GM18505 (cell line): Measurements from ENCODE around the gene VARS2.
"Not testable (repeated sequence)": the region's sequence is repeated elsewhere in the genome, so short reads cannot be mapped to it uniquely, and the experiment has no call there.

Experiments used
- ATAC-seq: cut with Tn5 transposase; IDR thresholded peaks from one replicate; pipeline ENCODE4 v1.9.1; 2021; ENCODE audit not compliant: unreplicated experiment
- POLR2A ChIP-seq: IDR thresholded peaks from 4 replicates; pipeline ENCODE4 v1.6.1; 2011; ENCODE audit warnings: borderline replicate concordance; ENCODE audit not compliant: insufficient read depth, insufficient read length; ENCODE audit errors: extremely low read depth

The VARS2 gene

DNA sequence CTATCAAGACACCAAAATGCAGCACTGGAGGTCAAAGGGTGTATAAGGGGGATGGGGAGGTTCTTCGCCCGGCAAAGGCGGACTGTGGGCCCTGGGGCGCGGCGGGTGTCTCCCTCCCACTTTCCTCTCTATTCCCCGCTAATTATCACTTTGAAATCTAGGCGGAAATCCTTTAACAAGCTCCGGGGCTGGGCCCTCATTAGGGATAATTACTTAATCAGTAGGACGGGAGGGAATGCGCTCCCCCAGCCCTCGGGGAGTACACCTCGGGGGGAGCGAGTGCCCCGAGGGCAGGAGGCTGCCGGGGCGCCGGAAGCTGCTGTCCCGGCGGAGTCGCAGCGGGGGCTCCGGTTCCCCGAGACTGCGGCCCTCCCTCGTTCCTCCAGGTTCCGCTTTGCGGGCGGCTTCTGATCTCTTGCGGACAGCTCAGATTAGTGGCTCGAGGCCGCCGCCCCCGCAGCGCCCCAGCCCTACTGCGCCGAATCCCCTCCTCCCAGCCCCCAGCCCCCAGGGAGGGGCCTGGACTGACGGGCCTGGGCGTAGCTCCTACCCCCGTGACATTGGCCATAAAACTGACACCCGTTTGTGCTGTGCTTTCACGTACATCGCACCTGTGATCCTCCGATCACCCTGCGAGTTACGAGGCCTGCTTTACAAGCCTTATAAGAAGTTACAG lies 41.5 kb downstream of the VARS2 start:
- peak; percentile 65 for TF ChIP-seq POLR2A
- peak; percentile 86 for ATAC-seq

DNA sequence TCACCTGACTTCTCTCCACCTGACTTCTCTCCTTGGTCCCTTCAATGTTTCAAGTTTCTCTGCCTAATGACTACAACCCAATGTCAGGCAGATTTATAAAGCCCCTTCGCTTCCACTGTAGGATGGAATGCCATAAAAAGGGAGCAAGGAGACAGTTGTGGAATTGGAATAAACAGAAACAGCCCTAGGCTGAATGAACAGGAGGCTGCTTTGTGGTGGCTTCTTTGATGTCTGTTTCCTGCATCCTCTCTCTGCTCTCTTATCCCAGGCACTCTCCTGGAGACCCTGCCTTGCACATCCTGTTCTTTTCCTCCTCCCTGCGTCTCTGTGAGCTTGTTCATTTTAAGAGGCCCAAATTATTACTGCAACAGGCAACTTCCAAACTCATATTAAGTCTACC lies 43.7 kb downstream of the VARS2 start:
- no peak for TF ChIP-seq POLR2A
- no peak for ATAC-seq

DNA sequence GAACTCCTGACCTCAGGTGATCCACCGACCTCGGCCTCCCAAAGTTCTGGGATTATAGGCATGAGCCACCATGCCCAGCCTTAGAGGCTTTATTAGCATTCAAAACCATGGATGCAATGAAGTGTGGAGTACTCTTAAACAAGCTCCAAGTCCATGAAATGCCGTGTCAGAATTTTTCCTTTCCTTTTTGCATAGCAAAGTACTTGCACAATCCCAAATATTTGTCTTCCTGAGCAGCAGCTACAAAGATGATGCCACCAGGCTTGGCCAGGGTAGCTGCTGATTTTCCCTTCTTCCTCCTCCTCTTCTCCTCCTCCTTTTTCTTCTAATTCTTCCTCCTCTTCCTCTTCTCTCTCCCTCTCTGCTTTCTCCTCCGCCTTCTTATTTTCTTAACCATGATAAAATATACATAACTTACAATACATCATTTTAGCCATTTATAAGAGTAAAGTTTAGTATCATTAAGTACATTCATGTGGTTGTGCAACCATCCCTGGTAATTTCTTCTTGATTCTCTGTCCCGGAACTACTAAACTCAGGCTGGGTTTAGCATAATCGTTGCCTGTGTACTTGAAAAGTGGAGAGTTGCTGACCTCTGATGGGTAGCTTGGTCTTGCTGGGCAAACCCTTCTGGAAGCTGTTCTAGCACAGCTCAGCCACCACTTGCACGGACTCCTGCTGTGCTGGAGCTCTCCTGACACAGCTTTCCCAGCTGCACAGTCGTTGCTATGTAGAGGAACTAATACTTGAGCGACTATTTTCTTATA lies 47.1 kb downstream of the VARS2 start:
- no peak for TF ChIP-seq POLR2A
- no peak for ATAC-seq

DNA sequence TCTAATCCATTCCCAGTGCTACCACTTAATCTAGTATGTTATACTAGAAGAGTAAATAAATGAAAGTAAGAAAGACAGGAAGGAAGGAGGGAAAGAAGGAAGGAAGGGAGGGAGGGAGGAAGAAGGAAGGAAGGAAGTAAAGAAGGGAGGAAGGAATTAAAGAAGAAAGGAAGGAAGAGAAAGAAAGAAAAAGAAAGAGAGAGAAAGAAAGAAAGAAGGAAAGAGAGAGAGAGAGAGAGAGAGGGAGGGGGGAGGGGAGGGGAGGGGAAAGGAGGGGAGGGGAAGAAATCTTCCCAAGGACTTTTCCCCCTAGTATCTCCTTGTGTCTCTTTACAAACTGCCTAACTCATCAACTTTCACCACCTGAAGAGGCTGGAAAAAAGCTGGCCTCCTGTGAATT lies 48.7 kb downstream of the VARS2 start:
- ATAC-seq, result no peak
- TF ChIP-seq POLR2A, result no peak

DNA sequence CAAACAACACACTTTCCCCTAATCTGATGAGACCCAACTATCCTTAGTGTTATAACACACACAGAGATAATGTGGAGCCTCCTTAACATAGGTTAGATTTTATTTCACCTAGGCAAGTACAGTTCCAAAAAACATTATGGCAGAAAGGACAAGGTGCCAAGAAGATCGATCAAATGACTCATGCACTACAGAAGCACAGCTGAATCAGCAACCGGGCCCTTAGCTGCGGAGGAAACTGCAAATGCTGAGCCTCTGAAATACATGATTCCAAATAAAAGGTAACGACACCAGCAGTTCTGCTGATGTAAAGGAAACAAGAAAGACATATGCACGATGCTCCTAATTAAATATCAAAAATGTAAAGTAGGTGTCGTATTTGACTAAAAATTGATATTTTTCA lies 49.6 kb downstream of the VARS2 start:
- TF ChIP-seq POLR2A, result no peak
- no peak for ATAC-seq

DNA sequence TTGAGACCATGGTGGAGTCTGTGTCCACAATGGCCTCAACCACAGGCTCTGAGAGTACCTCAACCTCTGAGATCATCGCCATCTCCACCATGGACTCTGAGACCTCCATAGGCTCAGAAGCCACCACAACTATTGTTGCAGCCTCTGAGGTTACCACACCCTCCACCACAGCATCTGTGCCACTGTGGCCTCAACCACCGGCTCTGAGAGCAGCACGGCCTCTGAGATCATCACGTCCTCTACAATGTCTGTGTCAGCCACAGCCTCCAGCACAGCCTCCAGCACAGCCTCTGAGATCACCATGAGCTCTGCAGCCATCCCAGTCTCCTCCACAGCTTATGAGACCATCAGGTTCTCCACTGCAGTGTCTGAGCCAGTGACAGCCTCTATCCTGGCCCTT lies 50.0 kb downstream of the VARS2 start:
- ATAC-seq, result no peak
- no peak for TF ChIP-seq POLR2A

DNA sequence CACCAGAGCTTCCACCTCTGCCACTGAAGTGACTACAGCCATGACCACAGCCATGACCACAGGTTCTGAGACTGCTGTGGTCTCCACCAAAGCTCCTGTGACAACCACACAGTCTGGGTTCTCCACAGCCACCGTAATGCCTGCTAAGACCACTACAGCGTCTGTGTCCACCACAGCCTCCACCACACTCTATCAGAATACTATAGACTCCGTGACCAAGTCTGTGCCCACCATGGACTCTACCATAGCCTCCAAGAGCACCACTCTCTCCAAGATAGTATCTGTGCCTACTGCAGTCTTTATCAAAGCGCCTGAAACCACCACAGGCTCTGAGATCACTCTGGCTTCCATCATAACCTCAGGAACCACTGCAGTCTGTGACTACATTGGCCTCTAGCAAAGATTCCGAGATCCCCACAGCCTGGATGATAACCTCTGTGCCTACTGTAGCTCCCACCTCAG lies 51.1 kb downstream of the VARS2 start:
- no peak for TF ChIP-seq POLR2A
- no peak for ATAC-seq

DNA sequence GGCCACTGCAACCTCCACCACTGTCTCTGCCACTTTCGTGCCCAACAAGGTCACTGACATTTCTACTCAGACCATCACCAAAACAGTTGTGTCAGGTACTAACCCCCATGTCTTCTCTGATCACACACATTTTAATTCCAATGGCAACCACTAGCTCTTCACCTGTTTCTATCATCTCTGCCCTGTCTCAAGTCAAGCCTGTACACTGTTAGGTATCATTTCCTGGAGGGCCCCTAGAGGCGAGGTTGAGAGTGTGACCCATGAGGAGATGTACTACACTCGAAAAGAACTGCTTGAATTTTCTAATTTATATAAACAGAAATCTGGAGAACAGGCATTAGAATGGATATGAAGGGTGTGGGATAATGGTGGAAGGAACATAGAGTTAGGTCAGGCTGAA lies 52.1 kb downstream of the VARS2 start:
- ATAC-seq, result no peak
- no peak for TF ChIP-seq POLR2A

DNA sequence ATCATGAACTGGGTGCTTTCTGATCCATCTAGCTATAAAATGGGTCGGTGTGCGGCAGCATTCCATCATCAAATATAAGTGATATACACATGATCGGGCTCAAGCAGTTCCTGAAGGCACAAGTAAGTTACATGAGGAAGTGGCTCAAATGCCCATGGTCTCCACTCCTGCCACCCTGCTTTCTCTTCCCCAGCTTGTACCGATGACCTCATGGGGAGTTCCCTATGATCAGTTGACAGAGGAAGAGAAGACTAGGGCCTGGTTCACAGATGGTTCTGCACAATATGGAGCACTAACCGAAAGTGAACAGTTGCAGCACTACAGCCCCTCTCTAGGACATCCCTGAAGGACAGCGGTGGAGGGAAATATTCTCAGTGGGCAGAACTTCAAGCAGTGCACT lies 55.1 kb downstream of the VARS2 start:
- ATAC-seq, result not testable (repeated sequence)

DNA sequence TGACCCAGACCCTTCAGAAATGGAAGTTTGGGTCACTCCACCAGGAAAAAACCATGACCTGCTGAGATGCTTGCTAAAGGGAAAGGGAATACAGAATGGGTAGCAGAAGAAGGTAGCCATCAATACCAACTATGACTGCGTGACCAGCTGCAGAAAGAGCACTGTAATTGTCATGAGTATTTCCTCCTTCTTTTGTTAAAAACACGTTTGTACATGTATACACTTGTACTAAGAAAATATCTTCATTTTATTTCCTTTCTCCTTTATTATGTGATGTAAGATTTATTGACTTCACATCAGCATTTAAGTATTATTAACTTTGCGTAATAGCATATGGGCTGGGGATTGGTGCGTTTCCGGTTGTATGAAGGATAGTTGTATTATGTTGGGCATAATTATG lies 56.9 kb downstream of the VARS2 start:
- no peak for ATAC-seq
- TF ChIP-seq POLR2A, result no peak

DNA sequence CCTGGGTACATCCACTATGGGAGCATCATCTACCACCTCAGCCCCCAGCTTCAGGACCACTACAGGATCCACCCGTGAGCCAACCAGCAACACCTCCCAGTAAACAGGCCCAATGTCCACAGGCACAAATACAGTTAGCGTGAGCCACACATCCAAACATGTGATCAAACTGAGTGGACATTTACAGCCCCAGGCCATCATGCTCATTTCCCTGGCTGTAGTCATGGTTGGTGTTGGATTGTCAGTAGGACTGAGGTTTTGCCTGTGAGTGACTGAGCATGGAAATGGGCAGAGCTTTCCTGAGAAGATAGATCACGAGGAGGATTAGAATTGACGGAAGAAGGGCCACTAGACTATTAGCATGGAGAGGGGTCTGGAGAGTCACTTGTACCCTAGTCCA lies 58.8 kb downstream of the VARS2 start:
- ATAC-seq, result no peak
- TF ChIP-seq POLR2A, result no peak

DNA sequence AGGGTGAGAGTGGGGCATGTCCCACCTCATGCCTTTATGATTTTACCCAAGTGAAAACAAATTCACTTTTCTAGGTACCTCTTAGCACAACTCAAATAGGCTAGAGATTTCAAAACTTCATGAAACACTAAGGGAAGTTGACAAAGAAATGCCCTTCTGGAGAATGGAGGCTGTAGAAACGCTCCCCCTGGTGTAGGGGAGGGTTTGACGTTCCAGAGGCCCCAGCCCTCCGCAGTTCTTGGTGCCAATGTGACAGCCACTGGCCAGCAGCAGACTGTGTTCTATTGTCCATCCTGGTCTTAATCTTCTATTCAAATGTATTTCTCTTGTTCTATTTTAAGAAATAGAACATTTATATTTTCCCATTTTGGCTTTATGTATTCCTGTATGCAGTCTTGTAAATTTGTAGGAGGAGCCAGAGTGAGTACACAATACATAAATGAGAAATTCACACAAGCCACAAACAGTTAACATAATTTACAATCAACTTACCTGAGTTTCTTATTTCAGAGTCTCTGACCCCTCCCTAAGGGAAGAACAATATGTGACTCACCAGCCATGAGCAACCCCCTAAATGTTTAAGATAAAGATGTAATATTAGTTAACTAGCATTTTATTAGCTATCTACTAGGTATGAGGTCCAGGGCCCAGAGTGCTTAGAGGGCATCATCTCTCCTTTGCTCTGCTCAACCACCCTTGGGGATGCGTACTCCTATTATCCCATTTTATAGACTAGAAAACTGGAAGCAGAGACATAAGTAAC lies 60.6 kb downstream of the VARS2 start:
- no peak for ATAC-seq
- TF ChIP-seq POLR2A, result no peak
